ENCODE data around the gene CDH13. TPM values are rescaled to one million over a fixed set of nuclear protein-coding genes. Genes with fewer than 3 reads are reported as not detected.

The CDH13 gene
- total RNA-seq, 1 experiment from 2014 or later = 2.1 TPM

DNA sequence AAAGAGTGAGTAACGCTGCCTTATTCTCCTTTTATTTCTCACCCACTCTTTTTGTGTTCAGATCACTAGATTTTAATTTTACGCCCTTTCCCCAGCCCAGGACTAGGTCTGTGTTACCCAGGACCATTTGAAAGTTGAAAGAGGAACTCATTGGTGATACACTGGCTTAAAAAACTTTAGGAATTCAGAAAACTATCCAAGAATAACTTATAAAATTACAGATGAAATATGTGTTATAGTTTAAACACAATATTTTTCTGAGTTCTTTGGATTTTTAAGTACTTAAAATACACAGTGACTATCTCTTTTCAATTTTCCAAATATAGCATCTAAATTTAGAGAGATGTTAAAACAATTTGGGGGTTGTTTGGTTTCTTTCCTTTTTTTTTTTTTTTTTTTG lies 385.2 kb downstream of the CDH13 start:
- Histone ChIP-seq H3K4me3 (ENCODE audit: low read depth, low read length, poor library complexity, severe bottlenecking) (no peak overlapping the region), H3K27ac (ENCODE audit: low read depth, low read length, poor library complexity, severe bottlenecking) (no peak overlapping the region), H3K27me3 (replicated peaks; ENCODE audit: insufficient read depth, low read depth, low read length, poor library complexity) (no peaks in the 10 kb centered on the region), H3K36me3 (ENCODE audit: insufficient read depth, low read length, poor library complexity, severe bottlenecking) (no peaks in the 10 kb centered on the region), H3K4me1 (ENCODE audit: insufficient read depth, low read length, poor library complexity, severe bottlenecking) (no peaks in the 10 kb centered on the region), H3K9me3 (ENCODE audit: low read depth, low read length, poor library complexity, severe bottlenecking) (no peaks in the 10 kb centered on the region)
- CTCF ChIA-PET = no interaction called here
- no peak for TF ChIP-seq EZH2 (IDR thresholded peaks at IDR 0.05; ENCODE audit: borderline replicate concordance, low read depth, low read length, poor library complexity, severe bottlenecking)
- TF ChIP-seq, protein P1, sequence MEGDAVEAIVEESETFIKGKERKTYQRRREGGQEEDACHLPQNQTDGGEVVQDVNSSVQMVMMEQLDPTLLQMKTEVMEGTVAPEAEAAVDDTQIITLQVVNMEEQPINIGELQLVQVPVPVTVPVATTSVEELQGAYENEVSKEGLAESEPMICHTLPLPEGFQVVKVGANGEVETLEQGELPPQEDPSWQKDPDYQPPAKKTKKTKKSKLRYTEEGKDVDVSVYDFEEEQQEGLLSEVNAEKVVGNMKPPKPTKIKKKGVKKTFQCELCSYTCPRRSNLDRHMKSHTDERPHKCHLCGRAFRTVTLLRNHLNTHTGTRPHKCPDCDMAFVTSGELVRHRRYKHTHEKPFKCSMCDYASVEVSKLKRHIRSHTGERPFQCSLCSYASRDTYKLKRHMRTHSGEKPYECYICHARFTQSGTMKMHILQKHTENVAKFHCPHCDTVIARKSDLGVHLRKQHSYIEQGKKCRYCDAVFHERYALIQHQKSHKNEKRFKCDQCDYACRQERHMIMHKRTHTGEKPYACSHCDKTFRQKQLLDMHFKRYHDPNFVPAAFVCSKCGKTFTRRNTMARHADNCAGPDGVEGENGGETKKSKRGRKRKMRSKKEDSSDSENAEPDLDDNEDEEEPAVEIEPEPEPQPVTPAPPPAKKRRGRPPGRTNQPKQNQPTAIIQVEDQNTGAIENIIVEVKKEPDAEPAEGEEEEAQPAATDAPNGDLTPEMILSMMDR (conservative IDR thresholded peaks at IDR 0.05; ENCODE audit: low read depth, low read length) = no peak
- no peak for DNase-seq (ENCODE audit: low spot score)
- POLR2A ChIA-PET (ENCODE audit: low non-redundant PET) = no interaction called here
- intact Hi-C loops (cut with micrococcal nuclease; ENCODE audit: unreplicated experiment) = no loop called here
- no TSS peak for BruUV-seq (replicated peaks)

DNA sequence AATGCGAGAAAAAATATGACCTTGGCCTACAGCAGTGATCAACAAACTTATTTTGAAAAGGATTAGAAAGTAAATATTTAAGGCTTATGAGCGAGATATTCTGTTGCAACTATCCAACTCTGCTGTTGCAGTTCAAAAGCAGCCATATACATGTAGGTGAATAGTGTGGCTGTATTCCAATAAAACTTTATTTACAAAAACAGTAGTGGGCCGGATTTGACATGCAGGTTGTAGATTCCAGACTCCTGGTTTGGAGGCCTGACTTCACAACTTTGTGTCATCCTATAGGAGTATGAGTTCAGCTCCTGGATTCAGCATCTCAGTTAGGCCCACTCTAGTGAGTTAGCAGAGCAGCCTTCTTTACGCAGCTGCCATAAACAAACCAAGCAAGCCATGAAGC lies 386.3 kb downstream of the CDH13 start:
- H3K4me3 ChIP-seq (ENCODE audit: low read depth, low read length, poor library complexity, severe bottlenecking) = no peak overlapping the region
- no peak overlapping the region for H3K27ac ChIP-seq (ENCODE audit: low read depth, low read length, poor library complexity, severe bottlenecking)
- intact Hi-C loops (cut with micrococcal nuclease; ENCODE audit: unreplicated experiment) = no loop called here
- no peaks in the 10 kb centered on the region for H3K27me3 ChIP-seq (replicated peaks; ENCODE audit: insufficient read depth, low read depth, low read length, poor library complexity)
- no peak for TF ChIP-seq EZH2 (IDR thresholded peaks at IDR 0.05; ENCODE audit: borderline replicate concordance, low read depth, low read length, poor library complexity, severe bottlenecking)
- TF ChIP-seq, protein P1 (conservative IDR thresholded peaks at IDR 0.05; ENCODE audit: low read depth, low read length) = no peak
- CTCF ChIA-PET = no interaction called here
- H3K9me3 ChIP-seq (ENCODE audit: low read depth, low read length, poor library complexity, severe bottlenecking) = no peaks in the 10 kb centered on the region
- no peaks in the 10 kb centered on the region for H3K4me1 ChIP-seq (ENCODE audit: insufficient read depth, low read length, poor library complexity, severe bottlenecking)
- no TSS peak for BruUV-seq (replicated peaks)
- no peaks in the 10 kb centered on the region for H3K36me3 ChIP-seq (ENCODE audit: insufficient read depth, low read length, poor library complexity, severe bottlenecking)
- POLR2A ChIA-PET (ENCODE audit: low non-redundant PET) = no interaction called here
- no peak for DNase-seq (ENCODE audit: low spot score)

DNA sequence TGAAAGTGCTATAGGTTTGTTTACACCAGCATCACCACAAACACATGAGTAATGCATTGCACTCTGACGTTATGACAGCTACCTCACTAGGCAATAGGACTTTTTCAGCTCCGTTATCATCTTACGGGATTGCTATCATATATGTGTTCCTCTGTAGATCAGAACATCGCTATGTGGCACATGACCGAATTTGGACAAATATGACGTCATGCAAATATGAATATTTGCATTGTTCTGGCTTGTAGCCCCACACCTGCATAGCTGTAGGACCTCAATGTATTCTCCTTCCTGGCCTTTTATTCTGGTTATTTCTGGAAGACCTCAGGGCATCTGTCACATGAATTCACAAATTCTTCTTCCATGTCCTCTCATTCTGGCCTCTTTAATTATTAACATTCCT lies 393.2 kb downstream of the CDH13 start:
- no peaks in the 10 kb centered on the region for H3K36me3 ChIP-seq (ENCODE audit: insufficient read depth, low read length, poor library complexity, severe bottlenecking)
- DNase-seq (ENCODE audit: low spot score) = no peak
- H3K9me3 ChIP-seq (ENCODE audit: low read depth, low read length, poor library complexity, severe bottlenecking) = no peaks in the 10 kb centered on the region
- H3K4me1 ChIP-seq (ENCODE audit: insufficient read depth, low read length, poor library complexity, severe bottlenecking) = no peaks in the 10 kb centered on the region
- CTCF ChIA-PET = no interaction called here
- BruUV-seq (replicated peaks) = no TSS peak
- no peak overlapping the region for H3K27ac ChIP-seq (ENCODE audit: low read depth, low read length, poor library complexity, severe bottlenecking)
- intact Hi-C loops (cut with micrococcal nuclease; ENCODE audit: unreplicated experiment) = no loop called here
- no peak overlapping the region for H3K4me3 ChIP-seq (ENCODE audit: low read depth, low read length, poor library complexity, severe bottlenecking)
- POLR2A ChIA-PET (ENCODE audit: low non-redundant PET) = no interaction called here
- TF ChIP-seq, protein P1 (conservative IDR thresholded peaks at IDR 0.05; ENCODE audit: low read depth, low read length) = no peak
- H3K27me3 ChIP-seq (replicated peaks; ENCODE audit: insufficient read depth, low read depth, low read length, poor library complexity) = no peaks in the 10 kb centered on the region

Data from A673 (cell line).